Upper lobe of left lung (tissue), 4 donors: ENCODE results near the gene ADTRP.

ENCODE experiments used
- CTCF ChIP-seq, 6 experiments: fragments of 450-650 bp in 4 of 6; fragments of 200-600 bp in 2 of 6; sonication (generic) in 2 of 6; IDR thresholded peaks; one replicate each; pipeline ENCODE4 v1.5.1; 2016 to 2019; ENCODE audit warnings: antibody characterized with exemption in 6 of 6
- EP300 ChIP-seq, 4 donors: sonication (generic); formaldehyde crosslinking; IDR thresholded peaks; one replicate each; pipeline ENCODE4 v1.5.1; 2017; ENCODE audit warnings: antibody characterized with exemption in 4 of 4, control low read depth in 2 of 4
- POLR2A ChIP-seq, 4 donors: fragments of 450-650 bp; IDR thresholded peaks; one replicate each; pipeline ENCODE4 v1.5.1; 2016 to 2017; ENCODE audit warnings: antibody characterized with exemption in 4 of 4, mild to moderate bottlenecking in 2 of 4
- POLR2AphosphoS5 ChIP-seq, 2 donors: sonication (generic); formaldehyde crosslinking; IDR thresholded peaks; one replicate each; pipeline ENCODE4 v1.5.1; 2017; ENCODE audit warnings: antibody characterized with exemption in 2 of 2

GRCh38 chr6:11699576-11699975, 79.0 kb downstream of the ADTRP start:
- TF ChIP-seq POLR2A (IDR thresholded peaks at IDR 0.05) = no peak
- TF ChIP-seq CTCF (IDR thresholded peaks at IDR 0.05) = no peak
- no peak for TF ChIP-seq POLR2AphosphoS5 (IDR thresholded peaks at IDR 0.05)
- no peak for TF ChIP-seq EP300 (IDR thresholded peaks at IDR 0.05)
